Tibial artery (tissue), 4 donors: Measurements from ENCODE around the gene SMYD3.

ENCODE experiments used
- DNase-seq, 2 donors: peaks; one replicate each; pipeline ENCODE4 v3.0.0-alpha.2; 2019
- H3K27ac ChIP-seq, 2 donors: fragments of 200-600 bp; sonication (generic) in 1 of 2; 1 replicate in 1 of 2; 2 replicates in 1 of 2; pipeline ENCODE4 v1.5.1; 2018 to 2019; ENCODE audit warnings: mild to moderate bottlenecking in 1 of 2
- H3K27me3 ChIP-seq, 2 donors: fragments of 200-600 bp; sonication (generic) in 1 of 2; one replicate each; pipeline versions ENCODE4 v1.5.1 to v1.6.0; 2016 to 2019
- H3K36me3 ChIP-seq, 3 donors: fragments of 200-600 bp; sonication (generic) in 2 of 3; one replicate each; pipeline ENCODE4 v1.5.1; 2016 to 2019; ENCODE audit warnings: mild to moderate bottlenecking in 2 of 3
- H3K4me1 ChIP-seq, 4 donors: fragments of 200-600 bp; sonication (generic) in 2 of 4; 1 replicate in 3 of 4; 2 replicates in 1 of 4; pipeline ENCODE4 v1.5.1; 2016 to 2019
- H3K4me3 ChIP-seq, 2 donors: fragments of 200-600 bp; sonication (generic) in 1 of 2; 1 replicate in 1 of 2; 2 replicates in 1 of 2; pipeline ENCODE4 v1.5.1; 2018 to 2019; ENCODE audit warnings: mild to moderate bottlenecking in 2 of 2
- H3K9me3 ChIP-seq, 3 donors: fragments of 200-600 bp; sonication (generic) in 1 of 3; one replicate each; pipeline ENCODE4 v1.5.1; 2016 to 2019
- intact Hi-C: fragments of 100-400 bp; cut with DNase I; formaldehyde crosslinking; loops from one replicate; pipeline ENCODE4 v1.15.0; 2023; ENCODE audit warnings: low total_unique reads
- TF ChIP-seq, protein P1 (sequence below), 2 experiments: fragments of 200-600 bp in 1 of 2; fragments of 450-650 bp in 1 of 2; IDR thresholded peaks; one replicate each; pipeline ENCODE4 v1.5.1; 2017 to 2019; ENCODE audit warnings: antibody characterized with exemption in 2 of 2, mild to moderate bottlenecking in 1 of 2, moderate library complexity in 1 of 2

SMYD3 gene

DNA sequence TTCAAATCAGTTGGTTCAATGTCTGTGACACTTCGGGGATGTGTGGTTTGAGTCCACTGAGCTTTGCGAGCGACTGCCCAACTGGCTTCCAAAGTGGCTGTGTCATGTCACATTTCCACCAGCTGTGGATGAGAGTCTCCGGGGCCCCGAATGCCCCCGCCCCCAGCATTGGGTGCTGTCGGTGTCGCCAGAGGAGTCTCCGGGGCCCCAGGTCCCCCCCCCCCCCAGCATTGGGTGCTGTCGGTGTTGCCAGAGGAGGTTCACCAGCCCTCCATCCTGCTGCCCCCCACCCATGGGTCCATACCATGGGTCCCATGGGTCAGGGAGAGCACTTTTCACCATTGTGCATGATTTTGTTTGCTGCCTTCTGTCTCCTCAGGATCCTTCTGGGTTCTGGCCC, 9.0 kb upstream of the SMYD3 start:
- Histone ChIP-seq H3K9me3 (peaks cover 6 to 38% (median 35%) of the 10 kb centered on the region in 3 donors), H3K27ac (no peak overlapping the region), H3K4me3 (no peak overlapping the region), H3K36me3 (no peaks in the 10 kb centered on the region), H3K27me3 (no peaks in the 10 kb centered on the region), H3K4me1 (no peaks in the 10 kb centered on the region)
- DNase-seq = no peak
- intact Hi-C loops = no loop called here
- TF ChIP-seq, protein P1, sequence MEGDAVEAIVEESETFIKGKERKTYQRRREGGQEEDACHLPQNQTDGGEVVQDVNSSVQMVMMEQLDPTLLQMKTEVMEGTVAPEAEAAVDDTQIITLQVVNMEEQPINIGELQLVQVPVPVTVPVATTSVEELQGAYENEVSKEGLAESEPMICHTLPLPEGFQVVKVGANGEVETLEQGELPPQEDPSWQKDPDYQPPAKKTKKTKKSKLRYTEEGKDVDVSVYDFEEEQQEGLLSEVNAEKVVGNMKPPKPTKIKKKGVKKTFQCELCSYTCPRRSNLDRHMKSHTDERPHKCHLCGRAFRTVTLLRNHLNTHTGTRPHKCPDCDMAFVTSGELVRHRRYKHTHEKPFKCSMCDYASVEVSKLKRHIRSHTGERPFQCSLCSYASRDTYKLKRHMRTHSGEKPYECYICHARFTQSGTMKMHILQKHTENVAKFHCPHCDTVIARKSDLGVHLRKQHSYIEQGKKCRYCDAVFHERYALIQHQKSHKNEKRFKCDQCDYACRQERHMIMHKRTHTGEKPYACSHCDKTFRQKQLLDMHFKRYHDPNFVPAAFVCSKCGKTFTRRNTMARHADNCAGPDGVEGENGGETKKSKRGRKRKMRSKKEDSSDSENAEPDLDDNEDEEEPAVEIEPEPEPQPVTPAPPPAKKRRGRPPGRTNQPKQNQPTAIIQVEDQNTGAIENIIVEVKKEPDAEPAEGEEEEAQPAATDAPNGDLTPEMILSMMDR (IDR thresholded peaks at IDR 0.05) = no peak

DNA sequence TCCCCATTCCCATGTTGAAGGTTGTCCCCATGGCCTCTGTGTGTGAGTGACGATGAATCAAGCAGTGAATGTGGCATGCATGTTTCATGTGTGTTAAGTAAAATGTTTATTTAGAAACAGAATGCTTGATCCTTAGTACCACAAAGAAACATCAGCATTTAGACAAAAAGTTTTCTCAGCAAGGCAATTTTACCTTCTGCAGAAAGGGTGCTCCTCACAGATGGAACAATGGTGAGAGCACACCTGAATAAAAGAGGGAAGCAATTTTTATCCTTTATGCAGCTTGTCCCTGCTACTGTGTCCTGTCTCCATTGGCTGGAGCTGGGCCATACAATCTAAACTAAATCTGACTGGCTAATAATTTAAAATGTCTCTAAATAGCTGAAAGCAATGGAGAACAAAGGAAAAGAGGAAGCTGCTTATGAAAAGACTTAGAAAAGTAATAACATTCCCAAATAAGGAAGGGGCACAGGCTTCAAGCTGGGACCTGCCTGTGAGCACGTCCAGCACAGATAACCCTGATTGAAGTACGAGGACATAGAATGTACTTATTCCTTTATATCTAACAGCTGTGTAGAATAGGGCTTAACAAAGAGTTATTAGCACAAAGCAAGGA, 8.4 kb upstream of the SMYD3 start:
- Histone ChIP-seq H3K36me3 (no peaks in the 10 kb centered on the region), H3K4me3 (no peak overlapping the region), H3K4me1 (no peaks in the 10 kb centered on the region), H3K9me3 (peaks cover 6 to 38% (median 35%) of the 10 kb centered on the region in 3 donors), H3K27ac (no peak overlapping the region), H3K27me3 (no peaks in the 10 kb centered on the region)
- TF ChIP-seq, protein P1 (IDR thresholded peaks at IDR 0.05) = no peak
- no peak for DNase-seq
- intact Hi-C loops = no loop called here

DNA sequence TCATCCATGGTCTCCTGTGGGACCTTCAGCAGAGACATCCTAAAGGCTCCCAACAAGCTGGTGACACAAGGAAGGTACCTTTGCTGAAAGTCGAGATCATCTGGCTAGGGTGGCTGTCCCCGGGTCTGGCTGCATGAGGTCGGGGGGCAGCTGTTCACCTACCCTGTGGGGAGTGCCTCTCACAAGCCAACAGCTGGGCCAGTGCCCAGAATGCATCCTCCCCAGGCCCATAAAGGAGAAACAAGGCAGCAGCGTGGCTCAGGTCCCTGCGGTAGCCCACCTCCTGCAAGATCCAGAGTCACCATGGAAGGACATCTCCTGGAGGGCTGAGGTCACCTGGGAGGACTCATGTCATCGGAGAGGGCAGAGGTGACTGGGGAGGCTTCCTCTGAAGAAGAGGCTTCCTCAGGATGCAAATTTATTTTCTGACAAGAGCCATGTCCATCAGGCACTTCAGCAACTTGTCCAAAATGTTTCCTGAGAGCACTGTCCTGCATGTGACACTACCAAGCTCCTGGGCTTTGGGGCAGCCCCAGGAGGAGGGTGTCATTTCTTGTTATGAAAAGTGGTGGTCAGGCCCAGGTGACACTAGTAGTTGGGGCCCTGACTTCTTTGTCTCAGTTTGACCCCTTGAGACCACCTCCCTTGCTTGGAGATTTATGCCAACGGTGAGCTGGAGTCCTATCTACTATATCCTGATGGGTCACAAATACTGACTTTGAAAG, 6.7 kb upstream of the SMYD3 start:
- H3K27me3 ChIP-seq = no peaks in the 10 kb centered on the region
- H3K9me3 ChIP-seq = peaks cover 6 to 38% (median 35%) of the 10 kb centered on the region in 3 donors
- H3K4me1 ChIP-seq = no peaks in the 10 kb centered on the region
- TF ChIP-seq, protein P1 (IDR thresholded peaks at IDR 0.05) = no peak
- no peak for DNase-seq
- no peak overlapping the region for H3K4me3 ChIP-seq
- H3K36me3 ChIP-seq = no peaks in the 10 kb centered on the region
- intact Hi-C loops = no loop called here
- H3K27ac ChIP-seq = no peak overlapping the region

DNA sequence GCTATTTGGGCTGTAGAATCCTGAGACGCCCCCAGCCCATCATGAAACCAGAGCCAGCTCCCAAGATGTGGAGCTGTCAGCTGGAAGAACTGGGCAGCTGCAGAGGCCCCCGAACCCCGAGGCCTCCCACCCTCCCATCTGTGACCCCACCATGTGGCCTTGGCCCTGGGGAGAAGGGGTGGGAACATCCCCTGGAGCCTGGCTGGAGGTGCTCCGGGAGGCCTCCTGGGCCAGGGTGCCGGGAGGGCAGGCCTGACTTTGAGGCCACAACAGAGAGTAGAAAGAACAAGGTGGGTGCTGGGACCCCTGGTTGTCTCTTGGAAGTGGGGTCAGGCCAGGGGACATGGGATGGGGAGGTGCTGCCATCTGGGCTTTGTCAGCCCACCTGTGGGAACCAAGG, 6.0 kb upstream of the SMYD3 start:
- intact Hi-C loops = no loop called here
- H3K27me3 ChIP-seq = no peaks in the 10 kb centered on the region
- H3K4me1 ChIP-seq = no peaks in the 10 kb centered on the region
- H3K4me3 ChIP-seq = no peak overlapping the region
- DNase-seq = no peak
- no peaks in the 10 kb centered on the region for H3K36me3 ChIP-seq
- TF ChIP-seq, protein P1 (IDR thresholded peaks at IDR 0.05) = no peak
- H3K9me3 ChIP-seq = peaks cover 6 to 38% (median 35%) of the 10 kb centered on the region in 3 donors
- H3K27ac ChIP-seq = no peak overlapping the region

DNA sequence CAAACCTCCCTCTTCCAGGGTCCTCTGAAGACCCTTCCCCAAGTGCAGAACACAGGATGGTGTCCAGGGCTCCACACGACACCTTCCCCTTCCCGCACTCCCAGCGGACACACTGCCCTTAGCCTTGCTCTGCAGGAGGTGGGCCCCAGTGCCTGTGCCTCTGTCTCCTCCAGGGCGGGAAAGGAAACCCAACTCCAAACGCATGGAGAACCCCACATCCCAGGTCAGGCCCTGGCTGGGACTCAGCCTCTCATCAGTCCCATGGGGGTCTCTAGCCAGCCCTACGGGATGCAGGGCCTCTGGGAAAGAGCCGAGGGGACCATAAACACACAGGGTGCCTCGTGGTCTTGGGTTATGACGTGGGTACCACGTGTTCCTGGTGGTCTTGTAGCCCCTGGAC, 5.6 kb upstream of the SMYD3 start:
- peaks cover 6 to 38% (median 35%) of the 10 kb centered on the region in 3 donors for H3K9me3 ChIP-seq
- H3K4me3 ChIP-seq = no peak overlapping the region
- no peak for DNase-seq
- H3K27me3 ChIP-seq = no peaks in the 10 kb centered on the region
- TF ChIP-seq, protein P1 (IDR thresholded peaks at IDR 0.05) = no peak
- H3K4me1 ChIP-seq = peaks cover 0 to 3% (median under 1%) of the 10 kb centered on the region in 4 donors
- intact Hi-C loops = no loop called here
- no peak overlapping the region for H3K27ac ChIP-seq
- no peaks in the 10 kb centered on the region for H3K36me3 ChIP-seq
